Inflammatory macrophage treated with lipopolysaccharide for 4 hours (primary cell): Measurements from ENCODE around the gene FBXW12.

Experiments
- DNase-seq: peaks from one replicate; pipeline ENCODE4 v3.0.0-alpha.2; 2020

FBXW12 gene

DNA sequence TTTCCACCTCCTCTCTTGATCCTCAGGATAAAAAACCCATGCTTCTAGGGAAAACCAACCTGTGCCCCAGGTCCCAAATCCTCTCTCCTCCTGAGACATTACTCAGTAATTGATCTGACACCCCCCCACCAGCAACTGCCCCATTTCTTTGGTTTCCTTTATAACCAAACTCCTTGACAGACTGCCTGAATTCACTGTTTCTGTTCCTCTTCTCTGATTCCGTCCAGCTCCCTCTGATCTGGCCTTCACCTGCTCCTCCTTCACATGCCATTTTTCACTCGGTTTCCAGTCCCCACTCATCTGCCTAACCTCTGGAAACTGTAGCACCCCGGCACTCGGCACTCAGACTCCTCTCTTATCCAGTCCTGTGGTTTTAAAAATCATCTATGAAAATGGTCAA is 65.8 kb downstream of the FBXW12 start:
- no peak for DNase-seq

DNA sequence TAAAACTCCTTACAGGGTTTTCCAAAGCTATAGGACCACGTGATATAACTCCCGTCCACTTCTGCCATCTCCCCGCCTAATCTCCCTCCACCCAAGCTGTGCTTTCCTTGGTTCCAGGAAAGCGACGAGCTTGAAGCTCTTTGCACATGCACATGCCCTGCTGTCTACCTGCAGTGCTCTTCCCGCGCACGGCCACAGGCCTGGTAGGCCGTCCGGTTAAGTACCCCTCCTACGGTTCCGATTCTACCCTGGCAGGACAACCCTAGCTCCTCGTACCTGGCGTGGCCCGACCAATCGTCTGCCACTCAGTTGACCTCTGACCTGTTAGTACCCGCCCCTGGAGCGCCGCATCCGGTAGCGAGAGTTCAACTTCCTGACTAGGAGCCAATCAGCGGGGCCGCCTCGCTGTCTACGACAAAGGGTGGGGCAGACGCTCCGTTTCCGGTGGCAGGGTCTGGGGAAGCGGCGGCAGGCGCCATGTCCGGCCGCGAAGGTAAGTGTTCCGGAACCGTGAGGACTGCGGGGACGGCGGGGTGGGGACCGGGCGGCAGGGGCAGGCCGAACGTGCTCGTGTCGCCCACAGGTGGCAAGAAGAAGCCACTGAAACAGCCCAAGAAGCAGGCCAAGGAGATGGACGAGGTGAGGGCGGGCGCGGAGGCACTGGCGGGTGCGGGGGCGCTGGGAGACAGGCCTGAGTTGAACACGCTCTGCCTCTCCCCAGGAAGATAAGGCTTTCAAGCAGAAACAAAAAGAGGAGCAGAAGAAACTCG is 68.0 kb downstream of the FBXW12 start, which contains the start of the genes CCDC51 and TMA7:
TSS of gene CCDC51 (minus strand) at position 300 of the 770 bp plus-strand sequence. CDS start 4,991 bp downstream, outside the sequence.
TSS of gene TMA7 (plus strand) at position 438 of the 770 bp plus-strand sequence. CDS start at position 478, 40 bp downstream.
- peak; percentile 99 for DNase-seq

DNA sequence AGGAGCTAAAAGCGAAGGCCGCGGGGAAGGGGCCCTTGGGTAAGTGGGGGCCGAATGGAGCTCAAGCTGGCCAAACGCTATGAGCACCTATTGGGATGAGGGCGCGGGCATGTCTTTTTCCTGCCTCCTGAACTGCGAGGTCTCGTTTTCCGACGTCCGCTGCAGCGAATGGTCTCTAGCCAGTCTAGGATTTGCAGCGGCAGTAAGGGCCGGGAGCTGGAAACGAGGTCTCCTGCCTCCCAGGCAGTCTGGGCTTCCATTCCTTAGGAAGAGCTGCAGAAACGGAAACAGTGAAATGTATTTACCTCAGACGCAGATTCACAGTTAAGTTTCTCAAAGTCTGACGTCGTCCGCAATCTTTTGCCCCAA is 68.6 kb downstream of the FBXW12 start:
- no peak for DNase-seq

DNA sequence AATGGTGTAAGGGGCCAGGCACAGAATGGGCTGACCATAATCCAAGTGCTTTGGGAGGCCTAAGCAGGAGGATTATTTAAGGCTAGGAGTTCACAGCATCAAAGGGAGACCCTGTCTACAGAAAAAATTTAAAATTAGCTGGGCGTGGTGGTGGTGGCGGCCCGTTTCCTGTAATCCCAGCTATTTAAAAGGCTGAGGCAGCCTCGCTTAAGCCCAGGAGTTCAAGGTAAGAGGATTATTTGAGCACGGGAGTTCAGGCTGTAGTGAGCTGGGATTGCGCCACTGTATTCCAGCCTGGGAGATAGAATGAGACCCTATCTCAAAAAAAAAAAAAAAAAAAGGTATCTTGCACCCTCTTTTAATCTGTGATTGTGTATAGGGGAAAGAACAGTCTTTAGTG is 69.9 kb downstream of the FBXW12 start:
- DNase-seq: no peak
